SKM-1 (cell line): ENCODE data around the gene FGF18.

Source experiments
- DNase-seq: peaks from one replicate; lab custom pipeline; 2025; ENCODE audit not compliant: unreplicated experiment; lab: John Stamatoyannopoulos, UW

FGF18 gene

GRCh38 chr5:171438738-171439137, 19.3 kb downstream of the FGF18 start:
- no peak for DNase-seq

GRCh38 chr5:171441246-171441791, 21.9 kb downstream of the FGF18 start:
- DNase-seq: no peak

GRCh38 chr5:171442287-171443042, 23.0 kb downstream of the FGF18 start:
- DNase-seq: no peak

GRCh38 chr5:171444582-171444981, 25.1 kb downstream of the FGF18 start:
- no peak for DNase-seq

- DNase-seq: no peak
Observed at GRCh38 chr5:171445644-171446516, 26.4 kb downstream of the FGF18 start.

- no peak for DNase-seq
Observed at GRCh38 chr5:171447226-171447625, 27.8 kb downstream of the FGF18 start.

- no peak for DNase-seq
Observed at GRCh38 chr5:171449426-171449825, 30.0 kb downstream of the FGF18 start.

- DNase-seq: no peak
Observed at GRCh38 chr5:171450423-171451331, 31.2 kb downstream of the FGF18 start.

- DNase-seq: no peak
Observed at GRCh38 chr5:171451421-171451820, 32.0 kb downstream of the FGF18 start.

GRCh38 chr5:171453056-171453725, 33.7 kb downstream of the FGF18 start:
- DNase-seq: no peak

- DNase-seq: no peak
Observed at GRCh38 chr5:171453988-171454387, 34.5 kb downstream of the FGF18 start.

- DNase-seq: no peak
Observed at GRCh38 chr5:171454549-171454948, 35.1 kb downstream of the FGF18 start.

GRCh38 chr5:171455522-171455921, 36.1 kb downstream of the FGF18 start:
- DNase-seq: no peak

- no peak for DNase-seq
Observed at GRCh38 chr5:171457208-171457981, 37.9 kb downstream of the FGF18 start.

- no peak for DNase-seq
Observed at GRCh38 chr5:171459839-171460238, 40.4 kb downstream of the FGF18 start.

GRCh38 chr5:171462136-171462927, 42.9 kb downstream of the FGF18 start:
- no peak for DNase-seq

- DNase-seq: no peak
Observed at GRCh38 chr5:171462928-171463861, 43.7 kb downstream of the FGF18 start.

- no peak for DNase-seq
Observed at GRCh38 chr5:171463862-171464229, 44.4 kb downstream of the FGF18 start.
